B cell (primary cell): ENCODE measurements around the gene JPH2. TPM values are rescaled to one million over a fixed set of nuclear protein-coding genes. Genes with fewer than 3 reads are reported as not detected.

Experiments
- ATAC-seq: fragments of 200-7000 bp; cut with Tn5 transposase; one replicate; pipeline ENCODE4 v1.10.0; 2021; ENCODE audit warnings: low read depth, mild to moderate bottlenecking, moderate number of reproducible peaks, moderate library complexity
- CTCF ChIA-PET: fragments of 350-600 bp; sonication (Branson Sonifier 250); formaldehyde crosslinking; loops from one replicate; lab custom pipeline; 2021; ENCODE audit warnings: antibody characterized with exemption, inconsistent platforms; lab: Charles Lee
- POLR2A ChIA-PET: fragments of 350-600 bp; sonication (Branson Sonifier 250); formaldehyde crosslinking; loops from one replicate; lab custom pipeline; 2021; ENCODE audit warnings: antibody characterized with exemption; lab: Charles Lee
- DNase-seq: peaks from one replicate; pipeline ENCODE4 v3.0.0; 2013
- H2AFZ ChIP-seq: 2 replicates; pipeline ENCODE4 v1.6.1; 2012; ENCODE audit warnings: mild to moderate bottlenecking, low read depth, low read length; ENCODE audit not compliant: insufficient read depth, poor library complexity, severe bottlenecking
- H3K27ac ChIP-seq, 2 donors: 1 replicate in 1 of 2; 2 replicates in 1 of 2; pipeline ENCODE4 v1.5.1; 2012 to 2013; ENCODE audit warnings: low read length in 2 of 2, mild to moderate bottlenecking in 2 of 2, moderate library complexity in 1 of 2
- H3K27me3 ChIP-seq, 4 experiments: fragments of 200-600 bp in 1 of 4; sonication (generic) in 1 of 4; replicated peaks in 1 of 4; 1 replicate in 2 of 4; 2 replicates in 2 of 4; pipeline versions ENCODE4 v1.6.1 to v1.7.0; 2013 to 2016; ENCODE audit warnings: low read length in 3 of 4, mild to moderate bottlenecking in 2 of 4, mixed read lengths in 1 of 4, moderate library complexity in 1 of 4; ENCODE audit not compliant: insufficient read depth in 4 of 4, control insufficient read depth in 3 of 4; ENCODE audit errors: control extremely low read depth in 1 of 4
- H3K36me3 ChIP-seq, 2 experiments: replicated peaks in 1 of 2; 1 replicate in 1 of 2; 2 replicates in 1 of 2; pipeline versions ENCODE4 v1.6.1 to v1.7.1; 2013; ENCODE audit warnings: low read length in 1 of 2; ENCODE audit not compliant: insufficient read depth in 2 of 2, control insufficient read depth in 1 of 2; ENCODE audit errors: control extremely low read depth in 1 of 2, extremely low read depth in 1 of 2
- H3K4me1 ChIP-seq, 2 donors: fragments of 200-600 bp in 1 of 2; sonication (generic) in 1 of 2; 1 replicate in 1 of 2; 2 replicates in 1 of 2; pipeline versions ENCODE4 v1.5.1 to v1.6.1; 2013 to 2017; ENCODE audit warnings: low read length in 2 of 2; ENCODE audit not compliant: control insufficient read depth in 2 of 2, insufficient read depth in 2 of 2
- H3K4me2 ChIP-seq: replicated peaks from 2 replicates; pipeline ENCODE3; 2012; ENCODE audit warnings: mild to moderate bottlenecking, low read depth, low read length; ENCODE audit not compliant: poor library complexity, severe bottlenecking
- H3K4me3 ChIP-seq, 5 experiments: fragments of 200-600 bp in 1 of 5; sonication (generic) in 1 of 5; 1 replicate in 3 of 5; 2 replicates in 2 of 5; pipeline versions ENCODE4 v1.5.1 to v1.7.0; 2011 to 2016; ENCODE audit warnings: low read length in 4 of 5, mild to moderate bottlenecking in 4 of 5, low read depth in 2 of 5, control low read depth in 1 of 5, moderate library complexity in 1 of 5; ENCODE audit not compliant: insufficient read depth in 1 of 5; ENCODE audit errors: control extremely low read depth in 1 of 5, extremely low read depth in 1 of 5
- H3K79me2 ChIP-seq: fragments of 200-600 bp; sonication (generic); one replicate; pipeline ENCODE4 v1.6.0; 2016; ENCODE audit warnings: low read length; ENCODE audit not compliant: control insufficient read depth, insufficient read depth
- H3K9ac ChIP-seq: fragments of 200-600 bp; sonication (generic); 2 replicates; pipeline ENCODE4 v1.6.1; 2017; ENCODE audit warnings: mild to moderate bottlenecking, low read length, moderate library complexity
- H3K9me3 ChIP-seq, 3 donors: one replicate each; pipeline versions ENCODE4 v1.6.1 to v1.7.1; 2013; ENCODE audit warnings: low read length in 2 of 3; ENCODE audit not compliant: control insufficient read depth in 2 of 3, insufficient read depth in 1 of 3; ENCODE audit errors: control extremely low read depth in 1 of 3
- H4K20me1 ChIP-seq: 2 replicates; pipeline ENCODE4 v1.6.0; 2012; ENCODE audit warnings: mild to moderate bottlenecking, low read length; ENCODE audit not compliant: insufficient read depth, control insufficient read depth, poor library complexity, severe bottlenecking
- H3K27ac Mint-ChIP-seq: one replicate; pipeline ENCODE4 v1.8.0; 2021; ENCODE audit warnings: mixed read lengths
- H3K27me3 Mint-ChIP-seq: one replicate; pipeline ENCODE4 v1.8.0; 2021; ENCODE audit warnings: mixed read lengths
- H3K4me1 Mint-ChIP-seq: one replicate; pipeline ENCODE4 v1.8.0; 2021; ENCODE audit warnings: mixed read lengths
- H3K4me3 Mint-ChIP-seq: one replicate; pipeline ENCODE4 v1.8.0; 2021; ENCODE audit warnings: mixed read lengths
- H3K9me3 Mint-ChIP-seq: one replicate; pipeline ENCODE4 v1.8.0; 2022; ENCODE audit warnings: mixed read lengths; ENCODE audit not compliant: insufficient read depth
- CTCF ChIP-seq: fragments of 200-600 bp; IDR thresholded peaks from one replicate; pipeline ENCODE4 v1.8.0; 2022; ENCODE audit warnings: antibody characterized with exemption, mild to moderate bottlenecking
- EZH2 ChIP-seq: IDR thresholded peaks from 2 replicates; pipeline ENCODE4 v1.6.1; 2012; ENCODE audit warnings: borderline replicate concordance, low read depth, mild to moderate bottlenecking, moderate library complexity, low read length; ENCODE audit not compliant: insufficient read depth, poor library complexity, severe bottlenecking
- WGBS: methylation state at CpG from one replicate; pipeline ENCODE4 v1.1.5; 2013; ENCODE audit warnings: missing lambda C conversion rate; ENCODE audit not compliant: insufficient coverage; 5-methylcytosine and 5-hydroxymethylcytosine counted together
- intact Hi-C: fragments of 100-400 bp; cut with micrococcal nuclease; formaldehyde crosslinking; loops from one replicate; pipeline ENCODE4 v1.10.0; 2022
- polyA plus RNA-seq: library from polyadenylated mRNA; depleted of rRNA; stranded (reverse); fragments of >200 nt; gene quantifications from 2 replicates; pipeline ENCODE4 v1.2.3, GENCODE V29; 2012
- total RNA-seq, 2 donors: library from RNA; stranded (reverse); fragments of 120-200 nt in 1 of 2; gene quantifications; 1 replicate in 1 of 2; 2 replicates in 1 of 2; pipeline versions ENCODE4 v1.2.3 to v1.2.4, GENCODE V29; 2013 to 2022

Gene JPH2
- total and polyA plus RNA-seq, 2 donors (not counting 1 experiment from before 2014, with no cell fraction given), result 0.10 TPM; not detected in 1

- Mint-ChIP-seq H3K9me3 (no peaks in the 10 kb centered on the region), H3K27ac (no peak overlapping the region), H3K4me1 (no peaks in the 10 kb centered on the region), H3K27me3 (peaks cover 28% of the 10 kb centered on the region), H3K4me3 (no peak overlapping the region)
- H3K36me3 ChIP-seq, result no peaks in the 10 kb centered on the region
- H3K27ac ChIP-seq, result no peak overlapping the region
- peaks cover 0 to 6% (median 0%) of the 10 kb centered on the region in 4 experiments for H3K27me3 ChIP-seq
- intact Hi-C loops, result no loop called here
- no peaks in the 10 kb centered on the region for H3K4me1 ChIP-seq
- H4K20me1 ChIP-seq, result no peaks in the 10 kb centered on the region
- 100% methylated on average over 2 of the region's 4 CpGs for WGBS
- H3K4me3 ChIP-seq, result no peak overlapping the region
- ATAC-seq (no peak), DNase-seq (no peak)
- H3K9me3 ChIP-seq, result no peaks in the 10 kb centered on the region
- ChIA-PET POLR2A (interaction anchor here (0.6 kb wide), 1 partner anchor 186 kb away, joined by 3 read pairs; no protein-coding TSS in a partner anchor), CTCF (no interaction called here)
- no peak overlapping the region for H3K9ac ChIP-seq
- no peak overlapping the region for H2AFZ ChIP-seq
- H3K79me2 ChIP-seq, result no peaks in the 10 kb centered on the region
- H3K4me2 ChIP-seq, result no peak overlapping the region
- no peak for TF ChIP-seq EZH2
- TF ChIP-seq CTCF, result no peak
These were observed 40.7 kb downstream of the JPH2 start for GRCh38 chr20:44146272-44146671.

DNA sequence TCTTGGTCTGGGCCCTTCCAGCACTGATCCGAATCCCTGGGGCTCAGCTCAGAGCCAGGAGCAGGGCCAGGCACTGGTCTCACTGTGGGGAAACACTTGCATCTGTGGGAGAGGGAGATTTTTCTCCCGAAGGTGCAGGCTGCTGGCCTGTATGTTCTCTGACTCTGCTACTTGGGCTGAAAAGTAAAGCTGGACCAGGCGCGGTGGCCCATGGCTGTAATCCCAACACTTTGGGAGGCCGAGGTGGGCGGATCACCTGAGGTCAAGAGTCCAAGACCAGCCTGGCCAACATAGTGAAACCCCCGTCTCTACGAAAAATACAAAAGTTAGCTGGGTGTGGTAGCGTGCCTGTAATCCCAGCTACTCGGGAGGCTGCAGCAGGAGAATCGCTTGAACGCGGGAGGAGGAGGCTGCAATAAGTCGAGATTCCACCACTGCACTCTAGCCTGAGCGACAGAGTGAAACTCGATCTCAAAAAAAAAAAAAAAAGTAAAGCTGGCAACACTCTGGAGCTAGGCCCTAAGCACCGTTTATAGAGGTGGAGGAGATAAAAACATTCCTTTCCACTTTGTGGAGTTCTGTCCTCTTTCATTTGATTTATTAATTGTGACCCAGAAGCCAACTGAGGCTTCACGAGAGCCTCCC, 41.7 kb downstream of the JPH2 start:
- H3K27ac ChIP-seq, result no peak overlapping the region

More for the DNA sequence above, 41.7 kb downstream of the JPH2 start:
- no peak for ATAC-seq
- Mint-ChIP-seq H3K27me3 (peaks cover 37% of the 10 kb centered on the region), H3K4me1 (no peaks in the 10 kb centered on the region), H3K9me3 (no peaks in the 10 kb centered on the region), H3K4me3 (no peak overlapping the region), H3K27ac (no peak overlapping the region)
- POLR2A ChIA-PET, result no interaction called here
- H3K4me3 ChIP-seq, result no peak overlapping the region
- 96% methylated on average over 16 of the region's 18 CpGs for WGBS
- peaks cover 0 to 10% (median 0%) of the 10 kb centered on the region in 4 experiments for H3K27me3 ChIP-seq
- no peaks in the 10 kb centered on the region for H3K4me1 ChIP-seq
- no peak for DNase-seq
- H4K20me1 ChIP-seq, result no peaks in the 10 kb centered on the region
- no peaks in the 10 kb centered on the region for H3K9me3 ChIP-seq
- CTCF ChIA-PET, result interaction anchor here (0.6 kb wide), 1 partner anchor 401 kb away, joined by 3 read pairs; no protein-coding TSS in a partner anchor
- H3K36me3 ChIP-seq, result no peaks in the 10 kb centered on the region
- intact Hi-C loops, result no loop called here
- no peak overlapping the region for H3K9ac ChIP-seq
- no peak overlapping the region for H3K4me2 ChIP-seq
- H2AFZ ChIP-seq, result no peak overlapping the region
- no peaks in the 10 kb centered on the region for H3K79me2 ChIP-seq
- no peak for TF ChIP-seq CTCF
- no peak for TF ChIP-seq EZH2
